Retinal pigment epithelial cell (primary cell): ENCODE measurements around the gene MLX.

Experiments
- DNase-seq: peaks from one replicate; pipeline ENCODE4 v3.0.0-alpha.2; 2010; ENCODE audit warnings: low read depth
- H3K4me3 ChIP-seq: 2 replicates; pipeline ENCODE4 v1.5.1; 2011; ENCODE audit warnings: mild to moderate bottlenecking, low read length, control low read depth, moderate library complexity
- CTCF ChIP-seq: conservative IDR thresholded peaks from 2 replicates; pipeline ENCODE4 v1.5.1; 2011; ENCODE audit warnings: low read depth, low read length, control low read depth, inconsistent platforms

MLX gene

DNA sequence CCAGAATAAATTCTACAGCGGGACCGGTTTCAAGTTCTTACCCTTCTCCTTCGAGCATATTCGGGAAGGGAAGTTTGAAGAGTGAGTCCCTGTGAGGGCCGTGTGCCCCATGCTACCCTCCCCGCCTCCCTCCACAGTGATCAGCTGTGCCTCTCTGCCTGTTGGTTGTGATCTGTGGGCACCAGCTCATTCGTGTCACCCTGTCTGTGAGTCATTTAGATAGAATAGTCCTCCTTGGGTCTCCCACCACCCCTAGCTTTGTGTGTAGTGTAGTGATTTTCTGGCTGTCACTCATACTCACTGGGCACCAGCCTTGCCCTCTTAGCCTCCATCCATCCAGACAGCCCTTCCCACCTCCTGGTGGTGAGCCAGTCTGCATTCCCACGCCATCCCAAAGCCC, 45.9 kb upstream of the MLX start:
- no peak for DNase-seq
- no peak overlapping the region for H3K4me3 ChIP-seq
- TF ChIP-seq CTCF, result no peak

GRCh38 chr17:42521666-42522262, 45.1 kb upstream of the MLX start:
- no peak for DNase-seq
- TF ChIP-seq CTCF, result no peak
- no peak overlapping the region for H3K4me3 ChIP-seq

DNA sequence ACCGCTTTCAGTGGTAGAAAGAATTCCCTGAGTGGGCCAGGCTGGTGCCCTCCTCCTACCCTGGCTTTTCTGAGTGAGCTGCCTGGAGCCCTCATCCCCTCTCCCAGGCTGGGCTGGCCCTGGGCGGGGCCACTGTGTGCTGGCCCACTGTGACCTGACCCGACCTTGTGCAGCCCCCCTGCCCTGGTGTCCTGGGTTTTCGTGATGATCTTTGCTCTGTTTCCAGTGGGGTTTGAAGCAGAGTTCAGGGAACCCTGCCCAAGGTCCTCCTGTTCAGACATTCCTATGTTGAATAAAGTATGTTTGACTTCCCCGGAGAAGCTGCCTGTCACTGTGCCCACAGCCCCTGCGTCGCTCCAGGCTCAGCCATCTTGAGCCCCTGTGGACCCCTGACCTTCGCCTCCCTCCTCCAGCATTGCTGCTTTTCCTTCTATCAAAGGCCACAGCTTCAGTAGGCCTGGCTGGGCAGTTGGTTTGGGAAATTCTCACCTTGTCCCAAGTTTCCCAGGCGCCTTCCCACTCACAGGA, 44.6 kb upstream of the MLX start:
- no peak for DNase-seq
- no peak overlapping the region for H3K4me3 ChIP-seq
- no peak for TF ChIP-seq CTCF

- DNase-seq, result no peak
- H3K4me3 ChIP-seq, result no peak overlapping the region
- no peak for TF ChIP-seq CTCF
Observed at GRCh38 chr17:42522798-42523278, 44.1 kb upstream of the MLX start.

GRCh38 chr17:42525221-42525620, 41.7 kb upstream of the MLX start:
- H3K4me3 ChIP-seq, result no peak overlapping the region
- DNase-seq, result no peak
- no peak for TF ChIP-seq CTCF

DNA sequence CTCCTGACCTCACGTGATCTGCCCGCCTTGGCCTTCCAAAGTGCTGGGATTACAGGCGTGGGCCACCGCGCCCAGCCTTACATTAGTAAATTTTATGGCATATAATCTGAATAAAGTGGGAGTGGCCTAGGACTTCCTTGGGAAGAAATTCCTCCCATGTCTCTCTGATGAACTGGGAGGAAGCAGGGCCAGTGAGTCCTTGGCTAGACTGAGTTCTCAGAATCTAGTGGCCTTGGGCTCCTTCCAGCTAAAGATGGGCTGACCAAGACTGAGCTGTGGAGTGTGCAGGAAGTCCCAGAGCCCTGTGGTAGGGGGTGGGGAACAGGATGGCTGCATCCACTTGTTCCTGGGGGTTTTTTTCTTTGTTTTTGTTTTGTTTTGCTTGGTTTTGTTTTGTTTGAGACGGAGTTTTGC, 40.9 kb upstream of the MLX start:
- DNase-seq, result no peak
- no peak overlapping the region for H3K4me3 ChIP-seq
- no peak for TF ChIP-seq CTCF

DNA sequence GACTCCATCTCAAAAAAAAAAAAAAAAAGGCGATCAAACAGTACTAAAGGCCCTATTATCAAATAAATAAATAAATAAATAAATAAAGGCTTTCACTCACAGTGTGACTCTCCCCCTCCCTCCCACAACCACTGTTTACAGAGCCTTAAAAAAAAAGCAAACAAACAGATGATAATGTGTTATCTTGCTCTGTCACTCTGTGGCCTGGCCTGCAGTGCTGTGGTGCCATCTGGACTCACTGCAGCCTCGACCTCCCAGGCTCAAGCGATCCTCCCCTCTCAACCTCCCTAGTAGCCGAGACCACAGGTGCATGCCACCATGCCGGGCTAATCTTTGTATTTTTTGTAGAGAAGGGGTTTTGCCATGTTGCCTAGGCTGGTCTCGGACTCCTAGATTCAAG, 39.0 kb upstream of the MLX start:
- TF ChIP-seq CTCF, result no peak
- DNase-seq, result no peak
- H3K4me3 ChIP-seq, result no peak overlapping the region
